ENCODE results near the gene TRAPPC3L.
A peak's percentile ranks its signal among the peaks of the same experiment; 100 is the strongest.

The TRAPPC3L gene

DNA sequence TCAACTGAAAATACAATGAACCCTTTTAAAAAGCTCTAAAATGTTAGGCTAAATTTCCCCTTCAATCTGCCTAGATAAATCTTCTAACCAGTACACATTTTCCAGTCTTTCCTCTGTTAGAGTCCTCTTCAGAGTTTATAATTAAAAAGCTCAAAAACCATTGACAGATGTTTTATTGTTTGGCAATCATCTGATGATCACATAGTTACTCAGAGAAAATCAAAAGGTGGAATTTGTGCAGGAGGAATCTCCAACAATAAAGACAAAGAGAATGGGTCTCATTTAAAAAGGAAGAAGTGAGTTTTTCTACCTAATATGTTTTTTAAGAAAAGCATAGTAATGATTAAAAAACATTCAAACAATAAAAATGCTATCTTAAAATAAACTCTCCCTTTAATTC, 3.1 kb downstream of the TRAPPC3L start:
- no peak overlapping the region for H3K27ac ChIP-seq
- TF ChIP-seq, protein P1, sequence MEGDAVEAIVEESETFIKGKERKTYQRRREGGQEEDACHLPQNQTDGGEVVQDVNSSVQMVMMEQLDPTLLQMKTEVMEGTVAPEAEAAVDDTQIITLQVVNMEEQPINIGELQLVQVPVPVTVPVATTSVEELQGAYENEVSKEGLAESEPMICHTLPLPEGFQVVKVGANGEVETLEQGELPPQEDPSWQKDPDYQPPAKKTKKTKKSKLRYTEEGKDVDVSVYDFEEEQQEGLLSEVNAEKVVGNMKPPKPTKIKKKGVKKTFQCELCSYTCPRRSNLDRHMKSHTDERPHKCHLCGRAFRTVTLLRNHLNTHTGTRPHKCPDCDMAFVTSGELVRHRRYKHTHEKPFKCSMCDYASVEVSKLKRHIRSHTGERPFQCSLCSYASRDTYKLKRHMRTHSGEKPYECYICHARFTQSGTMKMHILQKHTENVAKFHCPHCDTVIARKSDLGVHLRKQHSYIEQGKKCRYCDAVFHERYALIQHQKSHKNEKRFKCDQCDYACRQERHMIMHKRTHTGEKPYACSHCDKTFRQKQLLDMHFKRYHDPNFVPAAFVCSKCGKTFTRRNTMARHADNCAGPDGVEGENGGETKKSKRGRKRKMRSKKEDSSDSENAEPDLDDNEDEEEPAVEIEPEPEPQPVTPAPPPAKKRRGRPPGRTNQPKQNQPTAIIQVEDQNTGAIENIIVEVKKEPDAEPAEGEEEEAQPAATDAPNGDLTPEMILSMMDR (conservative IDR thresholded peaks at IDR 0.05) = no peak

DNA sequence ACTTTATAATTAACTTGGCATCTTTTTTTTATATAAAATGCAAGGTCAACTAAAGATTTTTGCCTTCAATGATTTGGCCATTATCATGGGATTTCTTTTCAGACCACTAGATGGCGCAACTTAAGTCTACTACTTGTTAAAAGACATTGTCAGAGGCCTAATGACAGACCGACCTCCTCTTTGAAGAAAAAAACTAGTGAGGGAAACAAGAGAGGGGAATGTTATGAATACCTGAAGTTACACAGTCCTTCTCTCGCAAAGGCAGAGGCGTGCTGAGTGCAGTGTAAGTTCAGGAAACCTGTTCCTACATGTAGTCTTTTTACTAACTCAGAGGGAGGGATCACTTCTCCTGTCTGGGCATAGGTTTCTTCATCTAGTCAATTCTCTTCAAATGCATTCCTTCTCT, 9.3 kb downstream of the TRAPPC3L start:
- no peak overlapping the region for H3K27ac ChIP-seq
- TF ChIP-seq, protein P1 (conservative IDR thresholded peaks at IDR 0.05) = peak; percentile 79

DNA sequence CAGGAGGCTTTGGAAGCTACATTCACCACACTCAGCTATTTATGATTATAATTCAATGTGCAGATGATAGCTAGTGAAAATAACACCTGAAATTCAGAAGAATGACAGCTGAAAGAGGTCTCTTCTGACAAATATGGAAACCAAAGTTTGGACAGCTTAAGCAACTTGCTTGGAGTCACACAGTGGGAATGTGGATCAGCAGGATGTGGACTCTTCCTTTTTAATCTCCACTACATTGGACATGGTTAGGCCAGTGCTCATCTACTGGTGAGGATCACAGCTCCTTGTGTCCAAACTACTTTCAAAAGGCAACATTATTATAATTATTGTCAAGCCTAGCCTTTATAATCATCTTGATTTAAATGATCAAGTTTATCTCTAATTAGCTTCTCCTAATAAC, 10.4 kb downstream of the TRAPPC3L start:
- TF ChIP-seq, protein P1 (conservative IDR thresholded peaks at IDR 0.05) = no peak
- H3K27ac ChIP-seq = no peak overlapping the region

DNA sequence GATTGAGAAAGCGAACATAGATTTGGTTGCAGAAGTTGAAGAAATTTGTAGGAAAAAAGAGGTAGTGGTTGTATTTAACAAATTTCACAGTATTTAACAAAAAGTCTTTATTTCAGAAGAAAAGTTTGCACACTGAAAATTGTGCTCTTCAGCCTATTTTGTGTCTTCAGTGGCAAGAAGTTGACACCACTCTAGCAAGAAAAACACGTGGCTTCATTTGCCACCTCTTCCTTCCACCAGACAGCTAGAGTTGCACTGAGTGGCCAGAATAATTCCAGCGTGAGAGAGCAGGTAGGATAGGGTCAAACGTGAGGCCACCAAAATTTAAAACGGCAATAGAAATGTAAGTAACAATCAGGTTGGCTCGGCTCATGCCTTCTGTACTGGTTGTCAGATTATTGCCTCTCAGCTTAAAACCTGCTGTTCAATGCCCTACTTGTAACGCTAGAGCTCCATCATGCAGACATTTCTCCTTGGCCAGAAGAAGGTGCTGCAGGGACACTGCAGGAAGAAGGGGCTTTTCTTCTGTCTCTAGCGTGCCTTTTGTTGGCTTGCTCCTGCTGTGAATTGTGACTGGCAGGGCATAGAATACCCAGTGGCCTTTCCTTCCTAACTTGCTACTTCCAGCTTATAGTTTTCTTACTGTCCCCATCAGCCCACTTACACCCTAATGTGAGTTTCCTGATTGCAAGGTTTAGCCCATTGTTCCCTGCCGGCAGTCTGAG, 12.1 kb downstream of the TRAPPC3L start:
- TF ChIP-seq, protein P1 (conservative IDR thresholded peaks at IDR 0.05) = no peak
- H3K27ac ChIP-seq = no peak overlapping the region

DNA sequence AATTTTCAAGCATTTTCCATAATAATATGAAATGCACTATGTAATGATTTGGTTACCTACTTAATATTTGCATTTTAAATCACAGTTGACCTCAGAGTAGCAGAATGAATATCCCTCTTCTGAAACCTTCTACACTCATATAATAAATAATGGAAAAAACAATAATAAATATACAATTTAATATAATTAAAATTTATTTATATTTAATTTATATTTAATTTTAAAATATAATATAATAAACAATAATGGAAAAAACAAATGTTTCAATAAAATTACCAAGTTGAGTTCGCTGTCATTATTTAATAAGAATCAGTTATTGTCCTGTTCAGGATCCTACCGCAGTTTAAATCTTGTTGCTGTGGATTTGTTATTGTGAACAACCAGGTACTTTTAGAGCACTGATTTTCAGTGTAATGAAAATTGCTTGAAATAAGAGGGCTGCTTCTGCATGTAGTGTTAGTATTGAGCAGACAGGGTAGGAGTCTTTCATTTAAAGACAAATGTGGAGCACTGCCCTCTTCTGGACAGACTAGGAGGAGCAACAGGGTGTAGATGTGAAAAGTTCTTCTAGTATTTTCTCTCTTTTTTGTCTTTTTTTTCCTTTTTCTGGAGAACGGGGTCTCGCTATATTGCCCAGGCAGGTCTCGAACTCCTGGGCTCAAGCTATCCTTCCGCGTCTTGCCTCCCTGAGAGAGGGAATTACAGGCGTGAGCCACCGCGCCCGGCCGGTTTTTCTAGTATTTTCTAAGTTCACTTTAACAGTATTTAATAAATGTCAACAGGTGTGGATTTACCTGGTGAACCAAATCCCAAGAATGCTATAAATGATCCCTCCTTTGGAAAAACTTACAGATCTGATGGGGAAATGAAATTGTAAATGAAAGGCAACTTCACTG, 13.6 kb downstream of the TRAPPC3L start:
- TF ChIP-seq, protein P1 (conservative IDR thresholded peaks at IDR 0.05) = peak; percentile 78

DNA sequence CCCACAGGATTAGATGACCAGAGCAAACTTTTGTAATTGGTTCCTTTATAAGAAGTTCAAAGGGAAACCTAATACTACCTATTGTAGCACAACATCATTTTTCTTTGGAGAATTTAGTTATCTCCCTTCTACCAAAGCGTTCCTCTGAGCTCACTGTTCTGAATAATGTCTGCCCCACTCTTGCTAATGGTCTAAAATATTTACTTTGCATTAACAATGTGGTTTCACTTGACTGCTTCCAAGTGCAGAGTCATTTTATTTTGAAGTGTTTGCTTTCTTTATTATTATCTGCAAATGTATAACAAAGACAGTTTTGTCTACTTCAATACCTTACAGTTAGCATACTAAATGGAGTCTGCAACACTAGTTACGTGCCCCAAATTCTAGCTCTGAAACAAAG, 15.0 kb downstream of the TRAPPC3L start:
- TF ChIP-seq, protein P1 (conservative IDR thresholded peaks at IDR 0.05) = no peak
- 0 out of 2 replicates have a peak overlapping the region, but pooled peaks have one; percentile 13 for H3K27ac ChIP-seq

More for the DNA sequence above, 13.6 kb downstream of the TRAPPC3L start:
- no peak overlapping the region for H3K27ac ChIP-seq

All from VCaP (cell line).